ENCODE data around the gene WWTR1.

DNA sequence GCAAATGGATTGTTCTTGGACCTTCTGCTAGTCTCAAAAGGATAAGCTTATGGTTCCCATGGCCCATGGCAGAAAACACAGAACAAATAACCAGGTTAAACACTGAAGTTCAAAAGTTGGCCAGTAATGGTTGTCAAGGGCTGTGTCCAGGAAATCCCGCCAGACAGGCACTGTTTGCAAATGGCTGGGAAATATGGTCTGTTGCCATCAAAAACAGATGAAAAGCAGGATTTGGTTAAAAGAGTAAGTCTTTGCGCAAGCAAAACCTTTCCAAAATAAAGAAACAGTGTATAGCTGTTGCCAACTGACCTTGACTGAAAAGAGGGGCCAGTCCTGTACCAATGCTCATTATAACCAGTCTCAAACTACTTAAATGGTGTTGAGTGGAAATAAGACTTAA is 58.6 kb downstream of the WWTR1 start:
- TF ChIP-seq HDAC6 (IDR thresholded peaks at IDR 0.05; ENCODE audit: low read depth, low read length) (no peak), CHD7 (IDR thresholded peaks at IDR 0.05; ENCODE audit: insufficient replicate concordance, low read length) (no peak), CTCF (IDR thresholded peaks at IDR 0.05; ENCODE audit: control extremely low read depth in 1 of 3, insufficient read depth in 1 of 3, low read depth in 1 of 3, low read length in 3 of 3) (no peak), POLR2AphosphoS5 (IDR thresholded peaks at IDR 0.05; ENCODE audit: low read depth, low read length) (no peak), RFX5 (IDR thresholded peaks at IDR 0.05; ENCODE audit: borderline replicate concordance, low read depth, low read length) (no peak), POLR2A (IDR thresholded peaks at IDR 0.05; ENCODE audit: control extremely low read depth in 1 of 2, low read depth in 2 of 2, low read length in 2 of 2) (no peak), YY1 (IDR thresholded peaks at IDR 0.05; ENCODE audit: low read depth, low read length) (no peak), RBBP5 (IDR thresholded peaks at IDR 0.05; ENCODE audit: borderline replicate concordance, low read depth, low read length) (no peak)
- TF ChIP-seq, protein P1, sequence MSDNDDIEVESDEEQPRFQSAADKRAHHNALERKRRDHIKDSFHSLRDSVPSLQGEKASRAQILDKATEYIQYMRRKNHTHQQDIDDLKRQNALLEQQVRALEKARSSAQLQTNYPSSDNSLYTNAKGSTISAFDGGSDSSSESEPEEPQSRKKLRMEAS (IDR thresholded peaks at IDR 0.05) = no peak
